HG02678 (cell line): Measurements from ENCODE around the gene SRSF4.
"Not testable (repeated sequence)": the region's sequence is repeated elsewhere in the genome, so short reads cannot be mapped to it uniquely, and the experiment has no call there.

Experiments used
- ATAC-seq: cut with Tn5 transposase; IDR thresholded peaks from one replicate; pipeline ENCODE4 v1.9.1; 2021; ENCODE audit warnings: mild to moderate bottlenecking, moderate library complexity; ENCODE audit not compliant: unreplicated experiment

The SRSF4 gene

GRCh38 chr1:29166291-29166878 is 15.3 kb downstream of the SRSF4 start:
- no peak for ATAC-seq

GRCh38 chr1:29164588-29164987 is 17.1 kb downstream of the SRSF4 start:
- ATAC-seq, result no peak

- ATAC-seq, result no peak
Observed at GRCh38 chr1:29162476-29163138, 19.1 kb downstream of the SRSF4 start.

- ATAC-seq, result no peak
Observed at GRCh38 chr1:29162025-29162424, 19.7 kb downstream of the SRSF4 start.

- ATAC-seq, result no peak
Observed at GRCh38 chr1:29159773-29160172, 21.9 kb downstream of the SRSF4 start.

GRCh38 chr1:29157269-29157601 is 24.5 kb downstream of the SRSF4 start:
- no peak for ATAC-seq

- ATAC-seq, result no peak
Observed at GRCh38 chr1:29156543-29157268, 25.0 kb downstream of the SRSF4 start.

GRCh38 chr1:29152046-29152805 is 29.5 kb downstream of the SRSF4 start:
- ATAC-seq, result no peak

- not testable (repeated sequence) for ATAC-seq
Observed at GRCh38 chr1:29150346-29150745, 31.4 kb downstream of the SRSF4 start.

GRCh38 chr1:29148656-29149491 is 32.8 kb downstream of the SRSF4 start:
- ATAC-seq, result no peak

GRCh38 chr1:29145739-29146437 is 35.8 kb downstream of the SRSF4 start:
- ATAC-seq, result no peak

GRCh38 chr1:29144178-29144577 is 37.5 kb downstream of the SRSF4 start:
- ATAC-seq, result no peak

GRCh38 chr1:29142714-29143113 is 39.0 kb downstream of the SRSF4 start:
- no peak for ATAC-seq

- ATAC-seq, result no peak
Observed at GRCh38 chr1:29136391-29136915, 45.2 kb downstream of the SRSF4 start.

- ATAC-seq, result no peak
Observed at GRCh38 chr1:29134695-29135028, 47.0 kb downstream of the SRSF4 start.

GRCh38 chr1:29133861-29134694 is 47.6 kb downstream of the SRSF4 start:
- no peak for ATAC-seq

GRCh38 chr1:29131056-29131455 is 50.6 kb downstream of the SRSF4 start:
- not testable (repeated sequence) for ATAC-seq

- no peak for ATAC-seq
Observed at GRCh38 chr1:29129916-29130315, 51.8 kb downstream of the SRSF4 start.

GRCh38 chr1:29128739-29129138 is 53.0 kb downstream of the SRSF4 start:
- no peak for ATAC-seq
